Fibroblast of skin of back (primary cell): ENCODE measurements around the gene METTL3.

Experiments
- DNase-seq: peaks from one replicate; pipeline ENCODE4 v3.0.0-alpha.2; 2013

METTL3 gene

GRCh38 chr14:21476523-21476924 lies 34.6 kb downstream of the METTL3 start:
- no peak for DNase-seq

GRCh38 chr14:21475767-21476522 lies 35.2 kb downstream of the METTL3 start:
- DNase-seq, result no peak

- peak; percentile 98 for DNase-seq
Measured at GRCh38 chr14:21467616-21468015, 43.5 kb downstream of the METTL3 start.

GRCh38 chr14:21455912-21456667 lies 55.0 kb downstream of the METTL3 start, which contains the start of gene CHD8:
CHD8 (minus strand) TSS chr14:21456123; CDS start chr14:21431643, 24,480 bp downstream.
- peak; percentile 100 for DNase-seq

- peak; percentile 16 for DNase-seq
Measured at GRCh38 chr14:21455592-21455911, 55.6 kb downstream of the METTL3 start.

GRCh38 chr14:21454843-21455544 lies 56.1 kb downstream of the METTL3 start:
- no peak for DNase-seq

GRCh38 chr14:21449899-21450216 lies 61.3 kb downstream of the METTL3 start:
- no peak for DNase-seq
